Right renal cortex interstitium (tissue), 3 donors: ENCODE measurements around the gene NOXA1. TPM values are rescaled to one million over a fixed set of nuclear protein-coding genes. Genes with fewer than 3 reads are reported as not detected.

Source experiments
- DNase-seq, 3 donors: peaks; one replicate each; pipeline ENCODE4 v3.0.0-alpha.2; 2013; ENCODE audit warnings: low read depth in 3 of 3, low spot score in 2 of 3
- polyA plus RNA-seq, 3 donors: library from polyadenylated mRNA; unstranded; fragments of 120-200 nt; gene quantifications; one replicate each; pipeline ENCODE4 v1.2.1, GENCODE V29; 2013; ENCODE audit not compliant: insufficient read length in 3 of 3

Gene NOXA1
- polyA plus RNA-seq, 3 donors, result 3.9 to 4.9 (median 4.8) TPM

GRCh38 chr9:137452761-137453642 is 29.8 kb downstream of the NOXA1 start:
- no peak for DNase-seq

- DNase-seq, result peak in 1 of 3 donors; percentile 56
Measured at GRCh38 chr9:137453643-137454081, 30.5 kb downstream of the NOXA1 start.

- DNase-seq, result no peak
Measured at GRCh38 chr9:137454145-137454596, 31.0 kb downstream of the NOXA1 start.

- no peak for DNase-seq
Measured at GRCh38 chr9:137454597-137455358, 31.6 kb downstream of the NOXA1 start.

- DNase-seq, result no peak
Measured at GRCh38 chr9:137455359-137455991, 32.3 kb downstream of the NOXA1 start.

- DNase-seq, result no peak
Measured at GRCh38 chr9:137456061-137456863, 33.1 kb downstream of the NOXA1 start.

- no peak for DNase-seq
Measured at GRCh38 chr9:137456864-137457405, 33.7 kb downstream of the NOXA1 start.

GRCh38 chr9:137457406-137458193 is 34.4 kb downstream of the NOXA1 start:
- DNase-seq, result no peak

- no peak for DNase-seq
Measured at GRCh38 chr9:137458194-137459151, 35.3 kb downstream of the NOXA1 start.

GRCh38 chr9:137459152-137459600 is 36.0 kb downstream of the NOXA1 start, which contains the start of gene NSMF:
Gene NSMF, minus strand, starts transcription at chr9:137459334. Its CDS starts 232 bp downstream, at chr9:137459102.
- peak; percentile 65 to 86 (median 81) for DNase-seq

GRCh38 chr9:137459601-137460362 is 36.6 kb downstream of the NOXA1 start:
- no peak for DNase-seq

GRCh38 chr9:137460363-137461315 is 37.4 kb downstream of the NOXA1 start:
- DNase-seq, result no peak

- DNase-seq, result no peak
Measured at GRCh38 chr9:137461316-137461662, 38.1 kb downstream of the NOXA1 start.

- DNase-seq, result no peak
Measured at GRCh38 chr9:137461663-137462395, 38.6 kb downstream of the NOXA1 start.

- DNase-seq, result no peak
Measured at GRCh38 chr9:137462396-137462985, 39.3 kb downstream of the NOXA1 start.
